Smooth muscle cell of bladder (primary cell): ENCODE measurements around the gene BMP7. TPM values are rescaled to one million over a fixed set of nuclear protein-coding genes. Genes with fewer than 3 reads are reported as not detected.

Experiments
- total RNA-seq: library from RNA; depleted of rRNA; stranded (reverse); fragments of >200 nt; gene quantifications from 2 replicates; pipeline ENCODE4 v1.2.3, GENCODE V29; 2014

The BMP7 gene
- total RNA-seq = 0.28 TPM in 1 of 2 replicates, not detected in the other

GRCh38 chr20:57266291-57267157, at the start of gene BMP7:
Gene BMP7 (minus strand): TSS chr20:57266641. CDS start chr20:57266122, 519 bp downstream.

Other genes starting within 250 kb of the BMP7 start
- not detected in 2 replicates for gene SPO11, start 63.2 kb upstream of the BMP7 start, total RNA-seq
- gene RAE1, start 84.6 kb upstream of the BMP7 start, total RNA-seq = 18.5 and 25.2 TPM in 2 replicates
- 2.8 and 6.0 TPM in 2 replicates for gene RBM38, start 124.8 kb upstream of the BMP7 start, total RNA-seq